Skeletal muscle satellite cell (primary cell): ENCODE data around the gene NMU.
A peak's percentile ranks its signal among the peaks of the same experiment; 100 is the strongest.

Experiments
- H3K27me3 ChIP-seq: 2 replicates; pipeline ENCODE4 v1.7.0; 2013; ENCODE audit warnings: low read length; ENCODE audit not compliant: control insufficient read depth, insufficient read depth
- H3K36me3 ChIP-seq: 2 replicates; pipeline ENCODE4 v1.7.0; 2013; ENCODE audit warnings: mild to moderate bottlenecking, control low read depth, low read length; ENCODE audit not compliant: insufficient read depth
- H3K4me1 ChIP-seq: 2 replicates; pipeline ENCODE4 v1.7.0; 2013; ENCODE audit warnings: low read length; ENCODE audit not compliant: control insufficient read depth, insufficient read depth
- H3K4me2 ChIP-seq: 2 replicates; pipeline ENCODE4 v1.7.0; 2013; ENCODE audit warnings: mild to moderate bottlenecking, low read length
- H3K4me3 ChIP-seq: 2 replicates; pipeline ENCODE4 v1.7.0; 2013; ENCODE audit warnings: low read length
- H3K9ac ChIP-seq: 2 replicates; pipeline ENCODE4 v1.7.0; 2013; ENCODE audit warnings: mild to moderate bottlenecking, low read depth, low read length, moderate library complexity
- H3K9me3 ChIP-seq: replicated peaks from 2 replicates; pipeline ENCODE4 v1.7.0; 2013; ENCODE audit warnings: mild to moderate bottlenecking, control low read depth, low read length

NMU gene

GRCh38 chr4:55618546-55619143 is 17.5 kb downstream of the NMU start:
- no peak overlapping the region for H3K4me3 ChIP-seq
- no peak overlapping the region for H3K4me2 ChIP-seq
- no peaks in the 10 kb centered on the region for H3K9me3 ChIP-seq
- no peaks in the 10 kb centered on the region for H3K4me1 ChIP-seq
- H3K36me3 ChIP-seq, result no peaks in the 10 kb centered on the region
- peaks cover 8% of the 10 kb centered on the region for H3K27me3 ChIP-seq
- H3K9ac ChIP-seq, result no peak overlapping the region

DNA sequence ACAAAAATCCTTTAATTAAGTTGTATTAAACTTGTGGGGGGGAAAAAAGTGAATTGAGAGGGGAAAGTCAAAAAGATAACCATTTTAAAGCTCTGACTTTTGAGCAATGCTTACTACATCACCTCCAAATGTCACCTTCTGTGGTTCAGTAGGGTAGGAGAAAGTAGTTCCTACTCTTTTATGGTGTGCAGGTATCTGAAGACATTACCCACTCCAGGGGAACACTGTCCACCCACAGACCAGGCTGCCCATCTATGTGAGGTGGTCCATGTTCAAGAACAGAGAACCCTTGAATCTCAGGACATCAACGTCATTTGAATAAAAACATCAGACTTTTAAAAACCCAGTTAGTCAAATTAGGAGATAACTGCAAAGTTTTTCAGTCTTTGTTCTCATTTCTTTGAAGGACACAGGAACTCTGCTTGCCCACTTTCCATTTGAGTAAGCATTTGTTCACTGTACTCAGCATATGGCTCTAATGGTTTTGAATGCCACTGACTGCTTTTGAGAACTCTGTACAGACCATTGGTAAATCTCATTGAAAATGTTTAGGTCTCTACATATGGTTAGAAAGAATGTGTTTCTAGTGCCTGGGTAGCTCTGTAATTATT is 18.4 kb downstream of the NMU start:
- Histone ChIP-seq H3K4me3 (no peak overlapping the region), H3K4me1 (no peaks in the 10 kb centered on the region), H3K36me3 (no peaks in the 10 kb centered on the region), H3K9ac (no peak overlapping the region), H3K27me3 (peaks cover 8% of the 10 kb centered on the region), H3K4me2 (no peak overlapping the region), H3K9me3 (no peaks in the 10 kb centered on the region)

- H3K4me3 ChIP-seq, result no peak overlapping the region
- H3K27me3 ChIP-seq, result peaks cover 8% of the 10 kb centered on the region
- H3K4me2 ChIP-seq, result no peak overlapping the region
- no peaks in the 10 kb centered on the region for H3K4me1 ChIP-seq
- no peak overlapping the region for H3K9ac ChIP-seq
- H3K9me3 ChIP-seq, result no peaks in the 10 kb centered on the region
- H3K36me3 ChIP-seq, result no peaks in the 10 kb centered on the region
Observed at GRCh38 chr4:55615008-55615407, 21.1 kb downstream of the NMU start.

DNA sequence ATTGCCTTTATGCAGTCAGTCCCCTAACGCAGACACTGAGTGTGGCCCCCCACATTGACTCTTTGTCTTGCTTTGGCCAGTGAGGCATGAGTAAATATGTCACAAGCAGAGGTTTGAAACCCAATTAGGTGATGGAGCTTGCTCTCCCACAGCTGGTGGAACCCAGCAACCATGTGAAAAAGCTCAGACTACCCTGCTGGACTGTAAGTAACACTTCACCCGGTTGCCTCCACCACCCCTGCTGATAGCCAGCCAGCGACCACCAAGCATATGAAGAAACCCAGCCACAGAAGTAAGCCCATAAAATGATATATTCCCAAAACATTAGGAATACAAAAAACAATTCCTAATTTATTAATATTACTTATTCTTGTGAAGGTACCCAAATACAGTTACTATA is 22.5 kb downstream of the NMU start:
- Histone ChIP-seq H3K9ac (no peak overlapping the region), H3K9me3 (no peaks in the 10 kb centered on the region), H3K4me1 (peaks cover 4% of the 10 kb centered on the region), H3K36me3 (no peaks in the 10 kb centered on the region), H3K4me3 (no peak overlapping the region), H3K4me2 (no peak overlapping the region), H3K27me3 (peaks cover 8% of the 10 kb centered on the region)

- no peaks in the 10 kb centered on the region for H3K9me3 ChIP-seq
- H3K27me3 ChIP-seq, result peaks cover 7% of the 10 kb centered on the region
- no peak overlapping the region for H3K4me3 ChIP-seq
- no peaks in the 10 kb centered on the region for H3K36me3 ChIP-seq
- H3K9ac ChIP-seq, result no peak overlapping the region
- H3K4me2 ChIP-seq, result no peak overlapping the region
- peaks cover 4% of the 10 kb centered on the region for H3K4me1 ChIP-seq
Observed at GRCh38 chr4:55612341-55612740, 23.8 kb downstream of the NMU start.

DNA sequence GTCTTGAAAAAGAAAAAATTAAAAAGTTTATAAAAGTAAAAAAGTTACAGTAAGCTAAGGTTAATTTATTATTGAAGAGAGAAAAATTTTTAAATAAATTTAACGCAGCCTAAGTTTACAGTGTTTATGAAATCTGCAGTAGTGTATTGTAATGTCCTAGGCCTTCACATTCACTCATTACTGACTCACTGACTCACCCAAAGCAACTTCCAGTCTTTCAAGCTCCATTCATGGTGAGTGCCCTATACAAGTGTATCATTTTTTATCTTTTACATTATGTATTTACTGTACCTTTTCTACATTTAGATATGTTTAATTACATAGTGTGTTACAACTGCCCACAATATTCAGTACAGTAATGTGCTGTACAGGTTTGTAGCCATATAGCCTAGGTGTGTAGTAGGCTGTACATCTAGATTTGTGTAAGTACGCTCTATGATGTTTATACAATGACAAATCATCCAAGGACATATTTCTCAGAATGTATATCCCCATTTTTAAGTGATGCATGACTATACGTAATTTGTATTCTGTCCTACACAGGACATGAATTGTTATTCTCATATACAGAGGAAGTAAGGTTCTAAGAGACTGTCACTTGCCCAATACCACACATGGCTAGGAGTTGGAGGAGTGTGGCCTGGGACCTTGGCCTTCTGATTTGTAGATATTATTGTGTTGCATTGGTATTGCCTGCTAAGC is 24.6 kb downstream of the NMU start:
- H3K9ac ChIP-seq, result no peak overlapping the region
- no peak overlapping the region for H3K4me2 ChIP-seq
- no peak overlapping the region for H3K4me3 ChIP-seq
- no peaks in the 10 kb centered on the region for H3K36me3 ChIP-seq
- peaks cover 4% of the 10 kb centered on the region for H3K4me1 ChIP-seq
- no peaks in the 10 kb centered on the region for H3K9me3 ChIP-seq
- peaks cover 4% of the 10 kb centered on the region for H3K27me3 ChIP-seq

DNA sequence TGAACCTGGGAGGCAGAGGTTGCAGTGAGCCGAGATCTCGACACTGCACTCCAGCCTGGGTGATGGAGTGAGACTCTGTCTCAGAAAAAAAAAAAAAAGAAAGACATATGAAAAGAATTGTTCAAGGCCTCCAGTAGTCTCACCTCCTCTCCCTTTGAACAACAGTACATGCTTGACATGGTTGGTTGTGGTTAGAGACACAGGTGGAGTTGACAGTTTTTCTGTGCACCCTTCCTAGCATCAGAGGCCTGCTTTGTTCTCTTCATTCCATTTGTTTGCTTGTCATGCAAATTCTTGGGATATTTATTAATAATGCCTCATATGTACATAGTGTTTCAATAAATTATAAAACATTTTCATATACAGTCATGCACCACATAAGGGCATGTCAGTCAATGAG is 25.7 kb downstream of the NMU start:
- H3K4me3 ChIP-seq, result no peak overlapping the region
- H3K27me3 ChIP-seq, result no peaks in the 10 kb centered on the region
- no peak overlapping the region for H3K4me2 ChIP-seq
- no peak overlapping the region for H3K9ac ChIP-seq
- peaks cover 4% of the 10 kb centered on the region for H3K4me1 ChIP-seq
- H3K9me3 ChIP-seq, result no peaks in the 10 kb centered on the region
- H3K36me3 ChIP-seq, result no peaks in the 10 kb centered on the region

DNA sequence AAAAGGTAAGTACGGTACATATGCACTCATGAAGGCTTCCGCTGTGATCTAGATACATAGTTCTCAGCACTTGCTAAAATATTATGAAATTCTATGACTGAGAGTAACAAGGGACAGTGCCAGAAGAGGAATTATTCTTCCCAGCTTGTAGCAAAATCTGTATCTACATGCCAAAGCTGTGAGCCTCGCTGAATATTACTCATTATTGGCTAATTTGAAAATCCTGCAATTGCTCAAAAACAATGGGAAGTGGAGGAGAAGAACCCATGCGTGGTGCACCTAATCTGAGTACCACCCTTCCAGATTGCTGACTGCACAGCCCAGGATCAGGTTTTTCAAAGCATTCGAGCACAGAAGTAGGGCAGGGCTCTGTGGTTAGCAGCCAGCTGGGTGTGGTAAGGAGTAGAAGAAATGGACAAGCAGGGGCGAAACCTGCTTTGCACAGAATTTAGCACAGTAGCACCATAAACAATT is 26.7 kb downstream of the NMU start:
- no peak overlapping the region for H3K9ac ChIP-seq

DNA sequence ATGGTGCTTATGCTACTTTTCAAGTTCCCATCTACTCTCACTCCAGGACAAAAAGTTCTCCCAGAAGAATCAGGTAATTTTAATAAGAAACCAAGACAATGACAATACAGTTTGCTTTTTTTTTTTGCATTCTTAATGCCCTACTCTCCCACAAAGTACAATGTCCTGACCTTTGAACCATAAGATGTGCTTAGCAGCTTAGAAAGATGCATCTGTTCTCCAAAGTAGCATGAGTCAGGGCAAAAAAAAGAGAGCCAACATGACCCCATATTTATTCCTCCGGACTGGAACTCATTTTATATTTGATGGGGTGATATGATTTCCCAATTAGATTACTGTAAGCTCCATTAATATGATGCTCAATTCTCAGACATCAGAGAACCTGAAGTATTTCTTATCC is 27.5 kb downstream of the NMU start:
- Histone ChIP-seq H3K9me3 (no peaks in the 10 kb centered on the region), H3K4me3 (no peak overlapping the region), H3K9ac (no peak overlapping the region), H3K4me2 (no peak overlapping the region), H3K27me3 (peaks cover 5% of the 10 kb centered on the region), H3K36me3 (no peaks in the 10 kb centered on the region), H3K4me1 (peaks cover 4% of the 10 kb centered on the region)

More for the DNA sequence above, 26.7 kb downstream of the NMU start:
- Histone ChIP-seq H3K4me2 (peak overlapping the region; percentile 14), H3K27me3 (peaks cover 5% of the 10 kb centered on the region), H3K36me3 (no peaks in the 10 kb centered on the region), H3K4me1 (peaks cover 4% of the 10 kb centered on the region), H3K4me3 (no peak overlapping the region), H3K9me3 (no peaks in the 10 kb centered on the region)

DNA sequence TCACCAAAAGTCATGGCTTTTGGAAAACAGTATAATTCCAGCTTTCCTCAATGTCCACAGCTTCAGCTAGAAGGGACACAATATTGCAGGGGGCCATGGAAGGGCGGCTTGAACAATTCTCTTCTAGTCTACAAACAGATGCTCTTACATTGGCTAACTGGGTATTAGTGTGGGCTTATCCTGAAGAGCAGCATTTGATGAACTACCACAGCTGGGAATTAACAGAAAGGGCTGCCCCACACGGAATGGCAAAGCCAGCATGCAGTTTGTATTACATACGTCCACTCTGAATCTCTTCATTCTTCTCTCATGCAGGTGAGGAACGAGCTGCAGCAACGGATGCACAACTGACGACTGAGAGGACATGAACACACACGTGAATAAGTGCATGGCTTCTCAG is 31.1 kb downstream of the NMU start:
- H3K9me3 ChIP-seq, result no peaks in the 10 kb centered on the region
- H3K27me3 ChIP-seq, result peaks cover 5% of the 10 kb centered on the region
- peaks cover 4% of the 10 kb centered on the region for H3K4me1 ChIP-seq
- peak overlapping the region; percentile 40 for H3K4me2 ChIP-seq
- H3K4me3 ChIP-seq, result no peak overlapping the region
- no peaks in the 10 kb centered on the region for H3K36me3 ChIP-seq
- no peak overlapping the region for H3K9ac ChIP-seq

DNA sequence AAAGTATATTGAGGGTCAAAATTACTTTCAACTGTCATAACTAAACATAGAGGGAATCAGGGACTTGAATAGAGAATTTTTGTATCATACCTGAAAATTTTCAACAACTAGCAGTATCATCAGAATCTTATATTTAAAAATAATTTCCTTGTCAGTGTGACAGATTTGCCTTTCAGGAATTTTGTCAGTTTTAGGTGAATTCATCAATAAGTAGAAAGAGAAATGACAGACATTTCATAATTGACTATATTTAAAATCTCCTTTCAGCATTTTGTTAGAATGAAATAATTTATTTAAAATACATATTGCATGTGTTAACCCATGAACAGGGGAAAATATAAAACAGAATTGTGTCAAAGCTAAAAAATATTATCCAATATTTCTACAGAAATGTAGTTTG is 35.5 kb downstream of the NMU start:
- no peaks in the 10 kb centered on the region for H3K36me3 ChIP-seq
- peaks cover 5% of the 10 kb centered on the region for H3K27me3 ChIP-seq
- no peak overlapping the region for H3K9ac ChIP-seq
- no peak overlapping the region for H3K4me3 ChIP-seq
- H3K9me3 ChIP-seq, result no peaks in the 10 kb centered on the region
- no peaks in the 10 kb centered on the region for H3K4me1 ChIP-seq
- no peak overlapping the region for H3K4me2 ChIP-seq

DNA sequence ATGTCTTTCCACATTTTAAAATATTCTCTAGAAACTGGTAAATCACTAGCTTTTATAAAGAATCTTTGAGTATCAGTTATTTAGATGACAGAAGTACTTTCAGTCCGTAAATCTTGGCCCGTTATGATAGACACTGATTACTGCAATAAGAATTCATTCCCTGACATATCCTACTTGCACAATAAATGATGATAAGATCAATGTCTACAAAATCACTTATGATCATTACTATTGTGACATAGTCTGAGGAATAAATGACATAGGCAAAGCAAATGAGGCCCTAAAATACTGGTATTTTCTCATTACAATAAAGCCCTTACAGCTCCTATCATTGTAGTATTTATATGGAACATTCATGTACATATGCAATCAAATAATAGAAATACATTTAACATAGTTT is 37.5 kb downstream of the NMU start:
- Histone ChIP-seq H3K9me3 (no peaks in the 10 kb centered on the region), H3K4me2 (no peak overlapping the region), H3K4me1 (no peaks in the 10 kb centered on the region), H3K27me3 (no peaks in the 10 kb centered on the region), H3K36me3 (no peaks in the 10 kb centered on the region), H3K4me3 (no peak overlapping the region), H3K9ac (no peak overlapping the region)
